Hypothalamus (tissue), 51 donors: ENCODE data around the gene UNC5A.

Experiments used
- DNase-seq, 51 donors: peaks; one replicate each; lab custom pipeline; 2025; lab: John Stamatoyannopoulos, UW

The UNC5A gene

GRCh38 chr5:176912115-176912514 lies 101.8 kb downstream of the UNC5A start:
- DNase-seq: no peak

- no peak for DNase-seq
Measured at GRCh38 chr5:176915906-176916305, 105.5 kb downstream of the UNC5A start.

DNA sequence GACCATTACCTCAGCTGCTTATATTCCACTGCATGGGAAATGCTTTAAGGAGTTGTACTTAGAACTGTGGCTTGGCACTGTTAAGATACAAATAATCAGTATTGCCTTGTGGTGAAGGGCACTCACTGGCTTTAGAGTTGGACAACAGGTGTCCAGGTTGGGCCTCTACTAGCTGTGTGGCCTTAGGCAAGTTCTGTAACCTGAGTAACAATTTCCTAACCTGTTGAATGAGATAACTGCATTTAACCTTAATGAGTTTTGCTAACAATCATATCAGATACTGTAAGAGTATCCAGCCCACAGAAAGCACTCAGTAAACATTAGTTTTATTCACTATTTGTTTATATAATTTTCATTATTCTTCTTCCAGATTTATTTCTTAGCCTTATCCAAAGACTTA lies 106.0 kb downstream of the UNC5A start:
- DNase-seq: no peak

- no peak for DNase-seq
Measured at GRCh38 chr5:176918613-176919012, 108.3 kb downstream of the UNC5A start.

DNA sequence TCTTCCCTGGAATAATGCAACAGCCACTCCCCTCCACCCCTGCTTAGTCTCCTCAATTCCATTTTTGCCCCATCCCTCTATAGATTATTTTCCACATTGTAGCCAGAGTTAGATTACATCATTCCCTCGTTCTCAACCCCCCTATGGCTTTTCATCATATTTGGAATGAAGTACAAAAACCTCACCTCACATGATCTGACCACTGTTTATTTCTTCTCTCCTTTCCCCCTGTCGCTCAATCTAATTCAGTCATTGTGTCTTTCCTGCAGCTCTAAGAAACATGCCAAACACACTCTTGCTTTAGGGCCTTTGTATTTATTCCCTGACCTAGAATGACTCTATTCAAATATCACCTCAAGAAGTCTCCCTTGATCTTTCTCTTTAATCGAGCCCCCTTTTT lies 111.4 kb downstream of the UNC5A start:
- DNase-seq: no peak

DNA sequence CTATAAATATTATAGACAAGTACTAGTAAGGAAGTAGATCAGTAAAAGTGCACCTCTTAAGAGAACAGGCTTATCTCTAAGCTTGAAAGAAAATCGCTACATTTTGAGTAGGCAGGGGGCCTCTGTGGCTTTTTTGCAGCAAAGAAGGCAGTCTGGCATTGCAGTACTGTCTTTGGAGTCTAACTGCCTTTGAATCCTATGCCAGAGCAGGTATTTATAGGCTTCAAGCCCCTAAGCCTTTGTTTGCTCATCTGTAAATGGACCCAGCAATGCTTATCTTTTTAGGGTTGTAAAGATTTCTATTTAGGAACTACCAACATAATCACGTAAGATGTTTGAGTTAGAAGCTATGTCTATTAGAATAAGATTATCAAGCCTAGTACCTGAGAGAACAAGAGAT lies 112.5 kb downstream of the UNC5A start:
- no peak for DNase-seq

DNA sequence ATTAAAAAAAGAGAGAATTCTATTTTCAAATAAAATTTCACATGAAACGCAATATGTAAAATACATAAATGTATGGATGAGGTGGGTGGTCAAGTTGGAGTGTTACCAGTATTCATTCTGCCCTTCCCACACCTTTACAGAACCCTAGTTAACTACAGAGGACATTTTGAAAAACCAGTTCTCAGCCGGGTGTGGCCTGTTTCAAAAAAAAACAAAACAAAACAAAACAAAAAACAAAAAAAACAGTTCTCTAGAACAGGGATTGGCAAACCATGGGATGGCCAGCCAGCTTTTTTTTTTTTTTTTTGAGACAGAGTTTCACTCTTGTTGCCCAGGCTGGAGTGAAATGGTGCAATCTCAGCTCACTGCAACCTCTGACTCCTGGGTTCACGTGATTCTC lies 117.2 kb downstream of the UNC5A start:
- no peak for DNase-seq

DNA sequence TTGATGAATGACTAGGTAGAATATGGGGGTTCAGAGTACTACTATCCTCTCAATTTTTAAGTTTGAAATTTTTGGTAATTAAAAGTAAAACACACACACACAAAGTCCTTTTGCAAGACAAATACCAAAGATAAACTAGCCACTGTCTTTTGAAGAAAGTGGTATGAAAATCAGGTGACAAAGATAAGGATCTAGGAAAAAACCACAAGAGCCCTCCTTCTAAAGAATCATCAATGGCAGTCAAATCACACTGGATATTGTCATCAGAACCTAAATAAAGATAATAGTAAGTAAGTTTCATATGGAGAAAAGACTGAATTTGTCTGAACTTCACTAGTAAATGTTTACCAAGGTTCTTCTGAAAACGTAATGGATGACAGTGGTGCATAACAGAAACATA lies 119.3 kb downstream of the UNC5A start:
- no peak for DNase-seq
